ENCODE data around the gene CHRM3.

DNA sequence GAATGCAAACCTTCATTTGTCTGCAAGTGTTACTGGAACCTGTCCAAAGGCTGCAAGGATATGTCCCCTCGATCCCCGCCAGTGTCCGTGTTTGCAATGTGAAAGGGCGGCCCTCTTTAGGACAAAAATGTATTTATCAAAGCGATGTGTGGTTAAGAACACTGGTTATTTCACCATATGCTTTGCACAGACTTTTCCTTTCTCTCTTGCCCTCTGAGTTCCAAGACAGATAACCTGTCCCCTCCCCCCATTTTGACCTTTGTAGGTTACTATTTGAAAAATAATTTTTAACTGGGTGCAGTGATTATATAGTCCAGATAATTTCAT, 1.8 kb downstream of the CHRM3 start:
- TF ChIP-seq, protein P1, sequence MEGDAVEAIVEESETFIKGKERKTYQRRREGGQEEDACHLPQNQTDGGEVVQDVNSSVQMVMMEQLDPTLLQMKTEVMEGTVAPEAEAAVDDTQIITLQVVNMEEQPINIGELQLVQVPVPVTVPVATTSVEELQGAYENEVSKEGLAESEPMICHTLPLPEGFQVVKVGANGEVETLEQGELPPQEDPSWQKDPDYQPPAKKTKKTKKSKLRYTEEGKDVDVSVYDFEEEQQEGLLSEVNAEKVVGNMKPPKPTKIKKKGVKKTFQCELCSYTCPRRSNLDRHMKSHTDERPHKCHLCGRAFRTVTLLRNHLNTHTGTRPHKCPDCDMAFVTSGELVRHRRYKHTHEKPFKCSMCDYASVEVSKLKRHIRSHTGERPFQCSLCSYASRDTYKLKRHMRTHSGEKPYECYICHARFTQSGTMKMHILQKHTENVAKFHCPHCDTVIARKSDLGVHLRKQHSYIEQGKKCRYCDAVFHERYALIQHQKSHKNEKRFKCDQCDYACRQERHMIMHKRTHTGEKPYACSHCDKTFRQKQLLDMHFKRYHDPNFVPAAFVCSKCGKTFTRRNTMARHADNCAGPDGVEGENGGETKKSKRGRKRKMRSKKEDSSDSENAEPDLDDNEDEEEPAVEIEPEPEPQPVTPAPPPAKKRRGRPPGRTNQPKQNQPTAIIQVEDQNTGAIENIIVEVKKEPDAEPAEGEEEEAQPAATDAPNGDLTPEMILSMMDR (IDR thresholded peaks at IDR 0.05 in 4 of 5, conservative IDR thresholded peaks at IDR 0.05 in 1 of 5) = no peak
- no peak for TF ChIP-seq POLR2A (IDR thresholded peaks at IDR 0.05)
